Osteoblast (primary cell): Measurements from ENCODE around the gene MYOCOS. TPM values are rescaled to one million over a fixed set of nuclear protein-coding genes. Genes with fewer than 3 reads are reported as not detected.

ENCODE experiments used
- DNase-seq: peaks from one replicate; pipeline ENCODE4 v3.0.0; 2011; ENCODE audit warnings: low spot score, mixed read lengths; ENCODE audit not compliant: insufficient read length; ENCODE audit errors: missing footprints
- H2AFZ ChIP-seq: 2 replicates; pipeline ENCODE4 v1.6.0; 2011; ENCODE audit warnings: mild to moderate bottlenecking, low read length
- H3K27ac ChIP-seq: 2 replicates; pipeline ENCODE4 v1.5.1; 2011; ENCODE audit warnings: mild to moderate bottlenecking, low read depth, low read length, moderate library complexity
- H3K27me3 ChIP-seq: 2 replicates; pipeline ENCODE4 v1.6.0; 2012; ENCODE audit warnings: mild to moderate bottlenecking, control low read depth, inconsistent platforms, low read length, moderate library complexity; ENCODE audit not compliant: insufficient read depth
- H3K36me3 ChIP-seq: 2 replicates; pipeline ENCODE4 v1.5.1; 2011; ENCODE audit warnings: mild to moderate bottlenecking, low read length, control low read depth, moderate library complexity; ENCODE audit not compliant: insufficient read depth
- H3K4me1 ChIP-seq: 2 replicates; pipeline ENCODE4 v1.5.1; 2011; ENCODE audit warnings: mild to moderate bottlenecking, low read length, control low read depth, moderate library complexity; ENCODE audit not compliant: insufficient read depth
- H3K4me2 ChIP-seq: 2 replicates; pipeline ENCODE4 v1.6.0; 2011; ENCODE audit warnings: mild to moderate bottlenecking, low read length; ENCODE audit not compliant: insufficient read depth
- H3K4me3 ChIP-seq: fragments of 200-600 bp; sonication (generic); 3 replicates; pipeline ENCODE4 v1.5.1; 2012; ENCODE audit warnings: mild to moderate bottlenecking, low read length, inconsistent platforms; ENCODE audit not compliant: insufficient read depth
- H3K79me2 ChIP-seq: 2 replicates; pipeline ENCODE4 v1.6.0; 2012; ENCODE audit warnings: mild to moderate bottlenecking, low read length, control low read depth, inconsistent platforms; ENCODE audit not compliant: insufficient read depth
- H3K9me3 ChIP-seq: 2 replicates; pipeline ENCODE4 v1.5.1; 2011; ENCODE audit warnings: low read depth, low read length, control low read depth
- H4K20me1 ChIP-seq: 2 replicates; pipeline ENCODE4 v1.6.0; 2012; ENCODE audit warnings: mild to moderate bottlenecking, low read length, control low read depth; ENCODE audit not compliant: insufficient read depth
- total RNA-seq: library from RNA; depleted of rRNA; stranded (reverse); fragments of >200 nt; gene quantifications from 2 replicates; pipeline ENCODE4 v1.2.3, GENCODE V29; 2012
- TF ChIP-seq, protein P1 (sequence below): IDR thresholded peaks from 2 replicates; pipeline ENCODE4 v1.5.1; 2011; ENCODE audit warnings: mild to moderate bottlenecking, low read depth, low read length, moderate library complexity; ENCODE audit errors: extremely low read depth

The MYOCOS gene
- total RNA-seq, 1 donor, result under 0.01 TPM

DNA sequence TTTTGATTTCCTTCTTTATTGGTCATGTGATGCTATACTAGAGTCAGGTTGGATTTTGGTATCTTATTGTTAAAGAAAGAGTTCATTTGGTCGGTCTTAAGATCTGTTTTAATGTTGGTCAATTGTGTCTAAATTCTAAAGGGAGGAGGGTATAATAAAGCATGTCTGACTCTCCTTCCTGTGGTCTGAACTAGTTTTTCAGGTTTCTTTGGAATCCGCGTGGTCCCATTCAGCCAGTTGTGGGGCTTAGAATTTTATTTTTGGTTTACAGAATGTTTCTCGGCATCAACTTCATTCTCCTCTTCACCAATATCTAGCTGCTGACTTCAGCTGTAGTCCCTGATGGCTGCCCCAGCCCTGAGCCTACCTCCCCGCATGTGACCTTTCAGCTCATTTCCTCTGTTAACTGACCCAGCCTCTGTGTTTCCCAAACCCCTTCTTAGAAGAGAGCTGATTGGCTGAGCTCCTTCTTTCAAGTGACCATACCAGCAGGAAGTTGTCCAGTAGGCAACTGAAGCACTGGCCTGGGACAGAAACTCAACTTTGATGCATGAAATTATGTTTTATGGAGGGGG is 39.1 kb downstream of the MYOCOS start:
- no peaks in the 10 kb centered on the region for H3K79me2 ChIP-seq
- H3K4me1 ChIP-seq, result no peaks in the 10 kb centered on the region
- TF ChIP-seq, protein P1, sequence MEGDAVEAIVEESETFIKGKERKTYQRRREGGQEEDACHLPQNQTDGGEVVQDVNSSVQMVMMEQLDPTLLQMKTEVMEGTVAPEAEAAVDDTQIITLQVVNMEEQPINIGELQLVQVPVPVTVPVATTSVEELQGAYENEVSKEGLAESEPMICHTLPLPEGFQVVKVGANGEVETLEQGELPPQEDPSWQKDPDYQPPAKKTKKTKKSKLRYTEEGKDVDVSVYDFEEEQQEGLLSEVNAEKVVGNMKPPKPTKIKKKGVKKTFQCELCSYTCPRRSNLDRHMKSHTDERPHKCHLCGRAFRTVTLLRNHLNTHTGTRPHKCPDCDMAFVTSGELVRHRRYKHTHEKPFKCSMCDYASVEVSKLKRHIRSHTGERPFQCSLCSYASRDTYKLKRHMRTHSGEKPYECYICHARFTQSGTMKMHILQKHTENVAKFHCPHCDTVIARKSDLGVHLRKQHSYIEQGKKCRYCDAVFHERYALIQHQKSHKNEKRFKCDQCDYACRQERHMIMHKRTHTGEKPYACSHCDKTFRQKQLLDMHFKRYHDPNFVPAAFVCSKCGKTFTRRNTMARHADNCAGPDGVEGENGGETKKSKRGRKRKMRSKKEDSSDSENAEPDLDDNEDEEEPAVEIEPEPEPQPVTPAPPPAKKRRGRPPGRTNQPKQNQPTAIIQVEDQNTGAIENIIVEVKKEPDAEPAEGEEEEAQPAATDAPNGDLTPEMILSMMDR, result no peak
- H3K36me3 ChIP-seq, result no peaks in the 10 kb centered on the region
- H3K27me3 ChIP-seq, result no peaks in the 10 kb centered on the region
- no peak overlapping the region for H3K4me3 ChIP-seq
- no peak overlapping the region for H3K27ac ChIP-seq
- H2AFZ ChIP-seq, result peak overlapping the region; percentile 6
- no peaks in the 10 kb centered on the region for H4K20me1 ChIP-seq
- DNase-seq, result no peak
- no peak overlapping the region for H3K4me2 ChIP-seq
- H3K9me3 ChIP-seq, result no peaks in the 10 kb centered on the region

DNA sequence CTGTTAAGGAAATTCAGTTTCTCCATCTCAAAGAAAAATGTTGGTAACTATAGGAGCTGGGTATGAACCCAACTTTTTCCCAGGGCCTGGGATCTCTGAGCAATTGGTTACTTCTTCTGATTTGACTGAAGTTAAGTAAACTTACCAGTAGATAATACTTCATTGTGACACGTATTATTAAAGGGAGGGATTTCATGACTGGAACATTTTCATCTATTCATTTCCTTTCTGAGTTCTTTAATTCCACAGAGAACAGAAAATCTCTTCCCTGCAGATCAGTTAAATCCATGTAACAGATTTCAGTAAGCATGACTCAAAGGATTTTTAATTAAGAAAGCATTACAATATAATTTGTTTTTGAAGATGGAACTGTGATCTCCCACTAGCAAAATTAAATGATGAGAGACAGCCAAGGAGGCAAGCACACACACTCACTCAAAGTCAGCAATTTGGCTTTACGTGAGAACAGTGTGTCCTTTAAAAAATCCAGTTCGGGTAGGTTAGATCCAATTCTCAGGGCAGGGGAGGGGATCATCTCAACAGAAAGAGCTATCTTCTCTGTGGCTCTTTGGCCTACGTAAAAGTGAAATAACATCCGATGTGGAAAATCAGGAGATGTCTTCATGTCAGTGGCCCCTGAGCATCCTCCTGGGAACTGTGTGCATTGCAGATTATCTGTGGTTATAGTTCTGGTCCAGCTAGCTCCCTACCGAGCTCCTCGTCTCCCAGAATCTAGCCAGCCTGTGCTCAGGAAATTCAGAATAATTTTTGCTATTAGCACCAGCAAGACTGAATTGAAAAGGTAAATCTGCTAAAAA is 41.2 kb downstream of the MYOCOS start:
- Histone ChIP-seq H3K4me3 (no peak overlapping the region), H2AFZ (no peak overlapping the region), H3K27ac (no peak overlapping the region), H3K36me3 (no peaks in the 10 kb centered on the region), H3K4me1 (no peaks in the 10 kb centered on the region), H3K9me3 (no peaks in the 10 kb centered on the region), H3K79me2 (no peaks in the 10 kb centered on the region), H3K4me2 (no peak overlapping the region), H4K20me1 (no peaks in the 10 kb centered on the region), H3K27me3 (no peaks in the 10 kb centered on the region)
- no peak for DNase-seq
- TF ChIP-seq, protein P1, result no peak

- no peaks in the 10 kb centered on the region for H3K79me2 ChIP-seq
- no peaks in the 10 kb centered on the region for H3K36me3 ChIP-seq
- H3K4me2 ChIP-seq, result no peak overlapping the region
- peak; percentile 76 for DNase-seq
- H3K9me3 ChIP-seq, result no peaks in the 10 kb centered on the region
- H3K4me3 ChIP-seq, result no peak overlapping the region
- TF ChIP-seq, protein P1, result no peak
- H4K20me1 ChIP-seq, result no peaks in the 10 kb centered on the region
- no peaks in the 10 kb centered on the region for H3K4me1 ChIP-seq
- H2AFZ ChIP-seq, result no peak overlapping the region
- no peak overlapping the region for H3K27ac ChIP-seq
- no peaks in the 10 kb centered on the region for H3K27me3 ChIP-seq
These were observed 42.0 kb downstream of the MYOCOS start for GRCh38 chr1:171663854-171664575.

DNA sequence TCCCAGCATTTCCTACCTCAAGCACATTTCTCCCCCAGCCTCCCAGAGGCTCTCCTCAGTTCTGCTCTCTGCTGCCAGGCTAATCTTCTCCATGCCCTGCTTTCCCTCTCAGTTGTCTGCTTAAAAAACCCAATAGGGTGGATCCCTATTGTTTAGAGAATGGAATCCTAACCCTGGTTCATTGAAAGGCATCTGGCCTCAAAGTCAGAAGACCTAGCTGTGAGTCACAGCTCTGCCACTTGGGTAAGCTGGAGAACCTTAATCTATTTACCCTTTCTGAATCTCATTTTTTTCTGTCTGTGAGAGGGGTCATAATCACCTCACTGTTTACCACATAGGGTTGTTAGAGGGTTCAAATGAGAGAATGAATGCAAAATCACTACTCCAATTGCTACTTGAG is 42.9 kb downstream of the MYOCOS start:
- Histone ChIP-seq H3K27me3 (no peaks in the 10 kb centered on the region), H4K20me1 (no peaks in the 10 kb centered on the region), H3K4me3 (no peak overlapping the region), H2AFZ (no peak overlapping the region), H3K4me1 (no peaks in the 10 kb centered on the region), H3K27ac (no peak overlapping the region), H3K9me3 (no peaks in the 10 kb centered on the region), H3K79me2 (no peaks in the 10 kb centered on the region), H3K4me2 (no peak overlapping the region), H3K36me3 (no peaks in the 10 kb centered on the region)
- DNase-seq, result no peak
- TF ChIP-seq, protein P1, result no peak
